UCSD-AML1 (cell line): ENCODE results near the gene DAB1.
"Not testable (repeated sequence)": the region's sequence is repeated elsewhere in the genome, so short reads cannot be mapped to it uniquely, and the experiment has no call there.

Experiments
- DNase-seq: peaks from one replicate; lab custom pipeline; 2025; ENCODE audit not compliant: unreplicated experiment; lab: John Stamatoyannopoulos, UW

DAB1 gene

GRCh38 chr1:57362480-57362879 lies 61.4 kb downstream of the DAB1 start:
- no peak for DNase-seq

GRCh38 chr1:57361516-57361915 lies 62.3 kb downstream of the DAB1 start:
- no peak for DNase-seq

GRCh38 chr1:57360846-57361407 lies 62.9 kb downstream of the DAB1 start:
- DNase-seq: no peak

GRCh38 chr1:57357462-57357861 lies 66.4 kb downstream of the DAB1 start:
- no peak for DNase-seq

- DNase-seq: no peak
Observed at GRCh38 chr1:57353654-57354053, 70.2 kb downstream of the DAB1 start.

- no peak for DNase-seq
Observed at GRCh38 chr1:57350610-57351009, 73.2 kb downstream of the DAB1 start.

GRCh38 chr1:57348921-57349320 lies 74.9 kb downstream of the DAB1 start:
- DNase-seq: no peak

- DNase-seq: no peak
Observed at GRCh38 chr1:57345916-57346315, 77.9 kb downstream of the DAB1 start.

- DNase-seq: no peak
Observed at GRCh38 chr1:57344265-57344664, 79.6 kb downstream of the DAB1 start.

GRCh38 chr1:57343298-57343915 lies 80.5 kb downstream of the DAB1 start:
- DNase-seq: not testable (repeated sequence)

GRCh38 chr1:57341721-57342120 lies 82.1 kb downstream of the DAB1 start:
- DNase-seq: no peak

- no peak for DNase-seq
Observed at GRCh38 chr1:57340334-57341070, 83.4 kb downstream of the DAB1 start.

GRCh38 chr1:57337623-57338022 lies 86.2 kb downstream of the DAB1 start:
- DNase-seq: no peak

GRCh38 chr1:57336793-57337192 lies 87.1 kb downstream of the DAB1 start:
- no peak for DNase-seq

GRCh38 chr1:57331620-57332019 lies 92.2 kb downstream of the DAB1 start:
- no peak for DNase-seq

GRCh38 chr1:57329937-57330336 lies 93.9 kb downstream of the DAB1 start:
- DNase-seq: no peak

GRCh38 chr1:57329001-57329527 lies 94.8 kb downstream of the DAB1 start:
- DNase-seq: no peak

GRCh38 chr1:57327946-57328345 lies 95.9 kb downstream of the DAB1 start:
- DNase-seq: no peak

GRCh38 chr1:57327336-57327735 lies 96.5 kb downstream of the DAB1 start:
- no peak for DNase-seq

- no peak for DNase-seq
Observed at GRCh38 chr1:57325536-57325935, 98.3 kb downstream of the DAB1 start.

GRCh38 chr1:57325117-57325516 lies 98.7 kb downstream of the DAB1 start:
- no peak for DNase-seq

GRCh38 chr1:57324388-57324787 lies 99.5 kb downstream of the DAB1 start:
- DNase-seq: no peak
